K562 (cell line): ENCODE data around the gene DSPP. TPM values are rescaled to one million over a fixed set of nuclear protein-coding genes. Genes with fewer than 3 reads are reported as not detected.

Source experiments
- ATAC-seq: fragments of 200-7000 bp; cut with Tn5 transposase; 3 replicates; pipeline ENCODE4 v1.9.1; 2020; ENCODE audit warnings: moderate library complexity
- BruUV-seq: library from RNA; stranded (reverse); fragments of 400-500 nt; replicated peaks from 2 replicates; lab custom pipeline; 2021; lab: Mats Ljungman, UMichigan
- CTCF ChIA-PET: fragments of 300-600 bp; formaldehyde crosslinking; extraction: SDS; loops from one replicate; lab custom pipeline; 2021; ENCODE audit warnings: low intra/inter-chr PET ratio; lab: Yijun Ruan, JAX
- POLR2A ChIA-PET: fragments of 300-600, 350-650 bp; sonication (Branson Sonifier 250); formaldehyde crosslinking; extraction: SDS; loops from one replicate; lab custom pipeline; 2021; ENCODE audit warnings: antibody characterized with exemption, inconsistent platforms; lab: Yijun Ruan, JAX
- DNase-seq, 4 experiments: peaks; one replicate each; pipeline versions ENCODE4 v3.0.0 to v3.0.0-alpha.2; 2011 to 2018; ENCODE audit warnings: low spot score in 3 of 4, mixed read lengths in 3 of 4; ENCODE audit errors: extremely low read depth in 1 of 4
- FAIRE-seq: peaks from 2 replicates; lab custom pipeline; 2011; peaks lifted over from hg19 to GRCh38; lab: Jason Lieb, UNC
- H2AFZ ChIP-seq: 2 replicates; pipeline ENCODE4 v1.6.0; 2011; ENCODE audit warnings: low read depth, low read length, control low read depth, inconsistent platforms
- H3K27ac ChIP-seq: fragments of 200-600 bp; 3 replicates; pipeline ENCODE4 v1.8.0; 2011; ENCODE audit warnings: low read depth, mild to moderate bottlenecking, control low read depth, inconsistent platforms, low read length, moderate library complexity, mixed read lengths; ENCODE audit errors: extremely low read depth
- H3K27me3 ChIP-seq, 2 experiments: fragments of 300-600 bp in 1 of 2; 2 replicates in 1 of 2; 3 replicates in 1 of 2; pipeline versions ENCODE4 v1.6.0 to v1.8.0; 2011; ENCODE audit warnings: inconsistent platforms in 2 of 2, low read length in 2 of 2, mild to moderate bottlenecking in 1 of 2, mixed read lengths in 1 of 2, moderate library complexity in 1 of 2; ENCODE audit not compliant: control insufficient read depth in 2 of 2, insufficient read depth in 2 of 2
- H3K36me3 ChIP-seq: fragments of 300-600 bp; 3 replicates; pipeline ENCODE4 v1.8.0; 2011; ENCODE audit warnings: mild to moderate bottlenecking, low read length, inconsistent platforms; ENCODE audit not compliant: control insufficient read depth, insufficient read depth
- H3K4me1 ChIP-seq, 2 experiments: fragments of 200-600 bp in 1 of 2; replicated peaks in 1 of 2; 2 replicates in 1 of 2; 3 replicates in 1 of 2; pipeline versions ENCODE4 v1.5.1 to v1.8.0; 2011; ENCODE audit warnings: inconsistent platforms in 2 of 2, low read length in 2 of 2, mild to moderate bottlenecking in 1 of 2, mixed read lengths in 1 of 2, moderate library complexity in 1 of 2; ENCODE audit not compliant: control insufficient read depth in 2 of 2, insufficient read depth in 2 of 2
- H3K4me2 ChIP-seq: 2 replicates; pipeline ENCODE4 v1.6.1; 2011; ENCODE audit warnings: low read length, control low read depth, inconsistent platforms, mixed read lengths; ENCODE audit not compliant: insufficient read depth
- H3K4me3 ChIP-seq: fragments of 200-600 bp; sonication (generic), shearing (Covaris generic); 2 replicates; pipeline ENCODE4 v1.5.1; 2016; ENCODE audit warnings: control low read depth, inconsistent platforms
- H3K79me2 ChIP-seq: fragments of 200-600 bp; 3 replicates; pipeline ENCODE4 v1.8.0; 2011; ENCODE audit warnings: low read length, inconsistent platforms; ENCODE audit not compliant: control insufficient read depth, insufficient read depth
- H3K9ac ChIP-seq, 2 experiments: 2 replicates each; pipeline versions ENCODE4 v1.6.0 to v1.6.1; 2011; ENCODE audit warnings: low read depth in 2 of 2, low read length in 2 of 2, control low read depth in 1 of 2, inconsistent platforms in 1 of 2, mild to moderate bottlenecking in 1 of 2, mixed read lengths in 1 of 2; ENCODE audit not compliant: insufficient read depth in 1 of 2
- H3K9me1 ChIP-seq: one replicate; pipeline ENCODE4 v1.6.0; 2011; ENCODE audit warnings: inconsistent platforms, mild to moderate bottlenecking, low read length, moderate library complexity; ENCODE audit not compliant: control insufficient read depth, insufficient read depth
- H3K9me3 ChIP-seq: replicated peaks from 2 replicates; pipeline ENCODE4 v1.5.1; 2011; ENCODE audit warnings: low read depth, low read length, inconsistent platforms; ENCODE audit not compliant: control insufficient read depth, insufficient read depth
- H4K20me1 ChIP-seq: replicated peaks from 2 replicates; pipeline ENCODE4 v1.6.1; 2011; ENCODE audit warnings: low read length, inconsistent platforms, mixed read lengths; ENCODE audit not compliant: control insufficient read depth, insufficient read depth
- ETV5 ChIP-seq: sonication (generic); formaldehyde crosslinking; IDR thresholded peaks from 2 replicates; pipeline ENCODE4 v1.4.0; 2020; ENCODE audit warnings: low read depth, mild to moderate bottlenecking, missing genetic modification reagents
- NCOA4 ChIP-seq: fragments of 450-650 bp; IDR thresholded peaks from 2 replicates; pipeline ENCODE4 v1.6.1; 2018; ENCODE audit warnings: mild to moderate bottlenecking; ENCODE audit not compliant: partially characterized antibody
- NR0B1 ChIP-seq: fragments of 450-650 bp; IDR thresholded peaks from one replicate; pipeline ENCODE4 v1.6.1; 2018; ENCODE audit warnings: mild to moderate bottlenecking, moderate library complexity; ENCODE audit not compliant: partially characterized antibody
- SP1 ChIP-seq: sonication (generic); formaldehyde crosslinking; IDR thresholded peaks from 2 replicates; pipeline ENCODE4 v1.8.1; 2022; ENCODE audit warnings: mild to moderate bottlenecking, missing genetic modification reagents
- ZBTB7A ChIP-seq: IDR thresholded peaks from 2 replicates; pipeline ENCODE4 v1.6.1; 2011; ENCODE audit warnings: low read depth, mild to moderate bottlenecking, low read length, moderate library complexity, borderline replicate concordance; ENCODE audit not compliant: control insufficient read depth
- WGBS: fragments of 100-300 bp; shearing (Covaris generic); methylation state at CpG from one replicate; pipeline ENCODE4 v1.1.6; 2016; ENCODE audit warnings: low coverage, mixed read lengths; ENCODE audit not compliant: insufficient coverage; ENCODE audit errors: missing lambda C conversion rate; 5-methylcytosine and 5-hydroxymethylcytosine counted together
- in situ Hi-C: fragments of 300-500 bp; cut with MboI; formaldehyde crosslinking; loops from 4 replicates; pipeline ENCODE4 v1.15.0; 2018; ENCODE audit warnings: inconsistent platforms, mixed read lengths
- intact Hi-C: fragments of 100-400 bp; cut with micrococcal nuclease; formaldehyde crosslinking; loops from 2 replicates; pipeline ENCODE4 v1.14.2; 2022
- polyA plus RNA-seq, 8 experiments: library from polyadenylated mRNA; depleted of rRNA in 4 of 8; stranded (reverse) in 5 of 8; unstranded in 3 of 8; fragments of >200 nt; fragmentation: Nextera tagmentation in 2 of 8; fragmentation: Illumina TruSeq in 1 of 8; extraction: Ambion mirVana in 2 of 8; extraction: Trizol in 1 of 8; gene quantifications; 2 replicates each; pipeline versions ENCODE4 v1.2.1 to v1.2.3, GENCODE V29; 2011 to 2014; ENCODE audit warnings: inconsistent platforms in 1 of 8, missing spikeins in 1 of 8
- total RNA-seq, 7 experiments: library from RNA; depleted of rRNA in 6 of 7; stranded (reverse); fragments of >200 nt in 6 of 7; fragmentation: Illumina TruSeq in 2 of 7; extraction: Trizol in 2 of 7; gene quantifications; 2 replicates each; pipeline versions ENCODE4 v1.2.1 to v1.2.3, GENCODE V29; 2011 to 2021; ENCODE audit warnings: low replicate concordance in 1 of 7

DSPP gene
- total and polyA plus RNA-seq, 9 of the 15 experiments (the other 6 are each of a cell fraction or from before 2014, with no cell fraction given) = not detected

DNA sequence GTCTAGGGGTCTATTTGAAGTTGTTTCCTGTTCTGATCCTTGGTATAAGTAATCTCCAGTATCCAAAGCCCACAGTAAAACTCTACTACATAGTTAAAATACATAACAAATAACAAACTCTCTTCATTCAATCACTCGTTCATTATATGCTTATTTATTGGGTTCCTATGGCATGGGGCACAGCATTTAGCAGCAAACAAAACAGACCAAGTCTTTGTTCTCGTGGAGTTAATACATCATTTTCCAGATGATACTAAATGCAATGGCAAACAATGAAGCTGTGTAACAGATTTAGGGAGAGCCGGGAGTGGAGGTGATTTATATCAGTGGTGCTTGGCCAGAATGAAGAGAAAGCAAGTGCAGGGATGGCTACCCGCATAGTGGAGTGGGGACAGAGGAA is 42.6 kb upstream of the DSPP start (continued):
- TF ChIP-seq NR0B1 = no peak
- no peak for TF ChIP-seq ZBTB7A

GRCh38 chr4:87566276-87566675 is 42.1 kb upstream of the DSPP start:
- no peaks in the 10 kb centered on the region for H3K4me1 ChIP-seq
- in situ Hi-C loops = no loop called here
- ATAC-seq (no peak), DNase-seq (no peak), FAIRE-seq (no peak)
- H3K9me1 ChIP-seq = no peaks in the 10 kb centered on the region
- no peaks in the 10 kb centered on the region; a peak in 2 of 5 replicates for H3K27me3 ChIP-seq
- no peaks in the 10 kb centered on the region for H4K20me1 ChIP-seq
- no peaks in the 10 kb centered on the region for H3K79me2 ChIP-seq
- H3K9ac ChIP-seq = no peak overlapping the region
- no peak overlapping the region for H3K4me2 ChIP-seq
- no TSS peak for BruUV-seq
- no peak overlapping the region for H3K4me3 ChIP-seq
- intact Hi-C loops = no loop called here
- TF ChIP-seq SP1 (CRISPR knock-in tag) (no peak), NCOA4 (no peak), ETV5 (no peak)
- POLR2A ChIA-PET = interaction anchor here (1.5 kb wide), 1 partner anchor 18 kb away, joined by 3 read pairs; no protein-coding TSS in a partner anchor
- H2AFZ ChIP-seq = no peak overlapping the region
- H3K9me3 ChIP-seq = no peaks in the 10 kb centered on the region
- H3K36me3 ChIP-seq = no peaks in the 10 kb centered on the region
- CTCF ChIA-PET = no interaction called here
- WGBS = 0% methylated on average over 2 of the region's 2 CpGs
- no peak overlapping the region for H3K27ac ChIP-seq
